HepG2 (cell line): ENCODE measurements around the gene MRPL34. TPM values are rescaled to one million over a fixed set of nuclear protein-coding genes. Genes with fewer than 3 reads are reported as not detected.

Source experiments
- ATAC-seq: fragments of 200-7000 bp; cut with Tn5 transposase; 3 replicates; pipeline ENCODE4 v1.9.1; 2020; ENCODE audit warnings: mild to moderate bottlenecking, moderate library complexity
- BruUV-seq: library from RNA; stranded (reverse); fragments of 400-500 nt; replicated peaks from 2 replicates; lab custom pipeline; 2021; lab: Mats Ljungman, UMichigan
- CTCF ChIA-PET: fragments of 300-600 bp; formaldehyde crosslinking; extraction: SDS; loops from one replicate; lab custom pipeline; 2021; ENCODE audit warnings: low total read pairs, inconsistent platforms, low intra/inter-chr PET ratio; lab: Yijun Ruan, JAX
- POLR2A ChIA-PET: fragments of 350-600 bp; sonication (Branson Sonifier 250); formaldehyde crosslinking; loops from one replicate; lab custom pipeline; 2020; ENCODE audit warnings: antibody characterized with exemption, inconsistent platforms; lab: Yijun Ruan, JAX
- DNase-seq: peaks from one replicate; pipeline ENCODE4 v3.0.0-alpha.2; 2015; ENCODE audit warnings: low spot score
- FAIRE-seq: peaks from 3 replicates; lab custom pipeline; 2011; peaks lifted over from hg19 to GRCh38; lab: Jason Lieb, UNC
- H2AFZ ChIP-seq: one replicate; pipeline ENCODE4 v1.6.1; 2011; ENCODE audit warnings: low read length, inconsistent platforms
- H3K27ac ChIP-seq: fragments of 300-600 bp; 3 replicates; pipeline ENCODE4 v1.8.0; 2011; ENCODE audit warnings: mixed run types, mild to moderate bottlenecking, mixed read lengths, low read length, inconsistent platforms; ENCODE audit not compliant: insufficient read depth; ENCODE audit errors: extremely low read length
- H3K27me3 ChIP-seq, 2 experiments: fragments of 200-600 bp in 1 of 2; 2 replicates in 1 of 2; 3 replicates in 1 of 2; pipeline versions ENCODE4 v1.6.0 to v1.8.0; 2011; ENCODE audit warnings: low read length in 2 of 2, mild to moderate bottlenecking in 2 of 2, moderate library complexity in 2 of 2, inconsistent platforms in 1 of 2; ENCODE audit not compliant: insufficient read depth in 2 of 2, control insufficient read depth in 1 of 2
- H3K36me3 ChIP-seq, 2 experiments: fragments of 200-600 bp in 1 of 2; replicated peaks in 1 of 2; 2 replicates in 1 of 2; 3 replicates in 1 of 2; pipeline versions ENCODE4 v1.5.1 to v1.8.0; 2011; ENCODE audit warnings: low read length in 2 of 2, inconsistent platforms in 1 of 2; ENCODE audit not compliant: insufficient read depth in 2 of 2, control insufficient read depth in 1 of 2
- H3K4me1 ChIP-seq: 2 replicates; pipeline ENCODE4 v1.5.1; 2012; ENCODE audit warnings: low read length, inconsistent platforms; ENCODE audit not compliant: insufficient read depth
- H3K4me2 ChIP-seq: 2 replicates; pipeline ENCODE4 v1.6.0; 2011; ENCODE audit warnings: low read depth, low read length, inconsistent platforms
- H3K4me3 ChIP-seq, 3 experiments: fragments of 200-600 bp in 1 of 3; sonication (generic), shearing (Covaris generic) in 1 of 3; replicated peaks in 1 of 3; 2 replicates each; pipeline ENCODE4 v1.5.1; 2011 to 2016; ENCODE audit warnings: low read length in 3 of 3, inconsistent platforms in 2 of 3, low read depth in 2 of 3, mild to moderate bottlenecking in 2 of 3, control low read depth in 1 of 3, mixed read lengths in 1 of 3; ENCODE audit not compliant: insufficient read depth in 1 of 3
- H3K79me2 ChIP-seq: one replicate; pipeline ENCODE4 v1.6.1; 2011; ENCODE audit warnings: low read length, inconsistent platforms; ENCODE audit not compliant: insufficient read depth
- H3K9ac ChIP-seq: 2 replicates; pipeline ENCODE4 v1.6.0; 2011; ENCODE audit warnings: mild to moderate bottlenecking, low read depth, low read length, inconsistent platforms; ENCODE audit not compliant: insufficient read depth
- H3K9me3 ChIP-seq: 2 replicates; pipeline ENCODE4 v1.5.1; 2012; ENCODE audit warnings: mild to moderate bottlenecking, low read length
- H4K20me1 ChIP-seq: 2 replicates; pipeline ENCODE4 v1.6.0; 2011; ENCODE audit warnings: inconsistent platforms, mild to moderate bottlenecking, low read length, moderate library complexity; ENCODE audit not compliant: insufficient read depth
- EEA1 ChIP-seq: sonication (generic); formaldehyde crosslinking; IDR thresholded peaks from 2 replicates; pipeline ENCODE4 v1.5.1; 2020; ENCODE audit warnings: mild to moderate bottlenecking, missing genetic modification reagents, borderline replicate concordance
- FOXP1 ChIP-seq, 2 experiments: fragments of 450-650 bp in 1 of 2; IDR thresholded peaks; 2 replicates each; pipeline ENCODE4 v1.6.1; 2017 to 2018; ENCODE audit warnings: antibody characterized with exemption in 1 of 2
- HOXD1 ChIP-seq: sonication (generic); formaldehyde crosslinking; IDR thresholded peaks from 2 replicates; pipeline ENCODE4 v1.5.0; 2020; ENCODE audit warnings: missing genetic modification reagents
- KDM5A ChIP-seq: fragments of 200-600 bp; sonication (generic); IDR thresholded peaks from 2 replicates; pipeline ENCODE4 v1.7.0; 2018; ENCODE audit warnings: antibody characterized with exemption, mild to moderate bottlenecking, low read length, borderline replicate concordance
- KDM5B ChIP-seq: sonication (generic); formaldehyde crosslinking; IDR thresholded peaks from 2 replicates; pipeline ENCODE4 v1.4.0; 2020; ENCODE audit warnings: missing genetic modification reagents, mild to moderate bottlenecking, borderline replicate concordance
- MAFG ChIP-seq: sonication (generic); formaldehyde crosslinking; IDR thresholded peaks from 2 replicates; pipeline ENCODE4 v1.5.1; 2020; ENCODE audit warnings: mild to moderate bottlenecking, missing genetic modification reagents
- NFKB2 ChIP-seq: sonication (generic); formaldehyde crosslinking; IDR thresholded peaks from 2 replicates; pipeline ENCODE4 v1.4.0; 2020; ENCODE audit warnings: missing genetic modification reagents, borderline replicate concordance
- RFX3 ChIP-seq: IDR thresholded peaks from 2 replicates; pipeline ENCODE4 v1.6.1; 2016; ENCODE audit warnings: missing biosample characterization, missing genetic modification reagents
- SMARCC2 ChIP-seq: fragments of 450-650 bp; IDR thresholded peaks from 2 replicates; pipeline ENCODE4 v1.6.1; 2017; ENCODE audit warnings: antibody characterized with exemption, mild to moderate bottlenecking
- SP5 ChIP-seq: IDR thresholded peaks from 2 replicates; pipeline ENCODE4 v1.6.1; 2016; ENCODE audit warnings: low read depth, borderline replicate concordance
- ZBTB3 ChIP-seq: sonication (generic); formaldehyde crosslinking; IDR thresholded peaks from 2 replicates; pipeline ENCODE4 v1.4.0; 2020; ENCODE audit warnings: low read depth, mild to moderate bottlenecking, moderate library complexity, missing genetic modification reagents, borderline replicate concordance
- ZBTB8A ChIP-seq: sonication (generic); formaldehyde crosslinking; IDR thresholded peaks from 2 replicates; pipeline ENCODE4 v1.4.0; 2020; ENCODE audit warnings: mild to moderate bottlenecking, low read depth, missing genetic modification reagents, borderline replicate concordance
- ZIK1 ChIP-seq: sonication (generic); formaldehyde crosslinking; IDR thresholded peaks from 2 replicates; pipeline ENCODE4 v1.5.0; 2020; ENCODE audit warnings: mild to moderate bottlenecking, low read depth, missing genetic modification reagents, borderline replicate concordance
- ZSCAN21 ChIP-seq: sonication (generic); formaldehyde crosslinking; IDR thresholded peaks from 2 replicates; pipeline ENCODE4 v1.8.0; 2022; ENCODE audit warnings: mild to moderate bottlenecking, missing genetic modification reagents, moderate library complexity, borderline replicate concordance
- WGBS: methylation state at CpG from one replicate; pipeline ENCODE4 v1.1.6; 2017; ENCODE audit warnings: low lambda C conversion rate; 5-methylcytosine and 5-hydroxymethylcytosine counted together
- in situ Hi-C: cut with HindIII; loops from 2 replicates; pipeline ENCODE4 v1.10.0; 2017; ENCODE audit warnings: low pct_unique_long_range_greater_than_20kb; ENCODE audit not compliant: extremely low pct_ligation_motif_present
- intact Hi-C: fragments of 100-400 bp; cut with micrococcal nuclease; formaldehyde crosslinking; loops from one replicate; pipeline ENCODE4 v1.10.0; 2022; ENCODE audit not compliant: unreplicated experiment
- polyA plus RNA-seq, 8 experiments: library from polyadenylated mRNA; depleted of rRNA in 3 of 8; stranded (reverse) in 7 of 8; unstranded in 1 of 8; fragments of >200 nt; fragmentation: Illumina TruSeq in 4 of 8; extraction: Trizol in 4 of 8; gene quantifications; 2 replicates each; pipeline versions ENCODE4 v1.2.1 to v1.2.3, GENCODE V29; 2011 to 2016; ENCODE audit warnings: low read depth in 4 of 8, missing spikeins in 1 of 8, mixed read lengths in 1 of 8; ENCODE audit not compliant: insufficient read depth in 1 of 8
- total RNA-seq, 5 experiments: library from RNA; depleted of rRNA; stranded (reverse); fragments of >200 nt; fragmentation: Illumina TruSeq; extraction: Trizol; gene quantifications; 2 replicates each; pipeline ENCODE4 v1.2.3, GENCODE V29; 2016; ENCODE audit warnings: low read depth in 1 of 5
- TF ChIP-seq, protein P1 (sequence below): sonication (generic); IDR thresholded peaks from 2 replicates; pipeline ENCODE4 v1.6.1; 2016; ENCODE audit warnings: low read depth, borderline replicate concordance
- TF ChIP-seq, protein P2 (sequence below): sonication (generic); formaldehyde crosslinking; IDR thresholded peaks from 2 replicates; pipeline ENCODE4 v1.8.1; 2023; ENCODE audit warnings: missing genetic modification reagents, mild to moderate bottlenecking, borderline replicate concordance
- TF ChIP-seq, protein P3 (sequence below): sonication (generic); formaldehyde crosslinking; IDR thresholded peaks from 2 replicates; pipeline ENCODE4 v1.5.0; 2020; ENCODE audit warnings: mild to moderate bottlenecking, missing genetic modification reagents
- TF ChIP-seq, protein P4 (sequence below): IDR thresholded peaks from 2 replicates; pipeline ENCODE4 v1.6.1; 2016; ENCODE audit warnings: missing compliant biosample characterization, missing genetic modification reagents, borderline replicate concordance

The MRPL34 gene
- total and polyA plus RNA-seq, 2 of the 13 experiments (the other 11 are each of a cell fraction or from before 2014, with no cell fraction given), result 74.0 to 77.3 TPM

DNA sequence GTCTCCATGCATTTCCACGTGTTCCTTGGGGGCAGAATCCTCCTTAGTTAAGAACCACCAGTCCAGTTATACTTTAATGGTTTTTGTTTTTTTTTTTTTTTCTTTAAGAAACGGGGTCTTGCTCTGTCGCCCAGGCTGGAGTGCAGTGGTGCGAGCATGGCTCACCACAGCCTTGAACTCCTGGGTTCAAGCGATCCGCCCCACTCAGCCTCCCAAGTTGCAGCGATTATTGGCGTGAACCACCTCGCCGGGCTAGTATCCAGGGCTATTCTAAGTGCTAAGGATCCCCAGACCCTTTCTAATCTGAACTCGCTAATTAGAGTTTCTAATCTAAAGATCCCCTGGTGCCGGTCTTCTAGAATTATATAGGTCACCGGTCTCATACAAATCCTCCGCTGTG, 12.1 kb upstream of the MRPL34 start:
- Histone ChIP-seq H3K79me2 (no peaks in the 10 kb centered on the region), H3K4me2 (no peak overlapping the region), H3K4me3 (no peak overlapping the region), H3K9ac (no peak overlapping the region), H3K9me3 (peaks cover 5% of the 10 kb centered on the region), H3K27me3 (no peaks in the 10 kb centered on the region), H3K36me3 (peaks cover 0 to 6% of the 10 kb centered on the region in 2 experiments; a peak in 1 of 5 replicates), H3K27ac (no peak overlapping the region), H4K20me1 (no peaks in the 10 kb centered on the region), H2AFZ (no peak overlapping the region), H3K4me1 (no peaks in the 10 kb centered on the region)
- intact Hi-C loops, result no loop called here
- ChIA-PET CTCF (interaction anchor here (0.6 kb wide), 1 partner anchor 90 kb away, joined by 3 read pairs; no protein-coding TSS in a partner anchor), POLR2A (no interaction called here)
- FAIRE-seq (no peak), ATAC-seq (no peak), DNase-seq (no peak)
- no TSS peak for BruUV-seq
- WGBS, result 97% methylated on average over 14 of the region's 14 CpGs
- TF ChIP-seq, protein P1, sequence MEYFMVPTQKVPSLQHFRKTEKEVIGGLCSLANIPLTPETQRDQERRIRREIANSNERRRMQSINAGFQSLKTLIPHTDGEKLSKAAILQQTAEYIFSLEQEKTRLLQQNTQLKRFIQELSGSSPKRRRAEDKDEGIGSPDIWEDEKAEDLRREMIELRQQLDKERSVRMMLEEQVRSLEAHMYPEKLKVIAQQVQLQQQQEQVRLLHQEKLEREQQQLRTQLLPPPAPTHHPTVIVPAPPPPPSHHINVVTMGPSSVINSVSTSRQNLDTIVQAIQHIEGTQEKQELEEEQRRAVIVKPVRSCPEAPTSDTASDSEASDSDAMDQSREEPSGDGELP, result no peak
- TF ChIP-seq RFX3 (CRISPR knock-in tag) (no peak), ZIK1 (CRISPR knock-in tag) (no peak), SP5 (no peak), ZBTB3 (CRISPR knock-in tag) (no peak), MAFG (CRISPR knock-in tag) (no peak), KDM5B (CRISPR knock-in tag) (no peak), SMARCC2 (no peak), FOXP1 (IDR thresholded peaks at IDR 0.05) (no peak), FOXP1 (CRISPR knock-in tag; IDR thresholded peaks at IDR 0.05) (no peak), ZSCAN21 (CRISPR knock-in tag) (no peak), HOXD1 (no peak), KDM5A (no peak), NFKB2 (CRISPR knock-in tag) (no peak), ZBTB8A (CRISPR knock-in tag) (no peak), EEA1 (CRISPR knock-in tag) (no peak)
- TF ChIP-seq, protein P2, sequence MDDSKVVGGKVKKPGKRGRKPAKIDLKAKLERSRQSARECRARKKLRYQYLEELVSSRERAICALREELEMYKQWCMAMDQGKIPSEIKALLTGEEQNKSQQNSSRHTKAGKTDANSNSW (CRISPR knock-in tag), result no peak
- TF ChIP-seq, protein P3, sequence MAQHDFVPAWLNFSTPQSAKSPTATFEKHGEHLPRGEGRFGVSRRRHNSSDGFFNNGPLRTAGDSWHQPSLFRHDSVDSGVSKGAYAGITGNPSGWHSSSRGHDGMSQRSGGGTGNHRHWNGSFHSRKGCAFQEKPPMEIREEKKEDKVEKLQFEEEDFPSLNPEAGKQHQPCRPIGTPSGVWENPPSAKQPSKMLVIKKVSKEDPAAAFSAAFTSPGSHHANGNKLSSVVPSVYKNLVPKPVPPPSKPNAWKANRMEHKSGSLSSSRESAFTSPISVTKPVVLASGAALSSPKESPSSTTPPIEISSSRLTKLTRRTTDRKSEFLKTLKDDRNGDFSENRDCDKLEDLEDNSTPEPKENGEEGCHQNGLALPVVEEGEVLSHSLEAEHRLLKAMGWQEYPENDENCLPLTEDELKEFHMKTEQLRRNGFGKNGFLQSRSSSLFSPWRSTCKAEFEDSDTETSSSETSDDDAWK (CRISPR knock-in tag), result no peak
- TF ChIP-seq, protein P4, sequence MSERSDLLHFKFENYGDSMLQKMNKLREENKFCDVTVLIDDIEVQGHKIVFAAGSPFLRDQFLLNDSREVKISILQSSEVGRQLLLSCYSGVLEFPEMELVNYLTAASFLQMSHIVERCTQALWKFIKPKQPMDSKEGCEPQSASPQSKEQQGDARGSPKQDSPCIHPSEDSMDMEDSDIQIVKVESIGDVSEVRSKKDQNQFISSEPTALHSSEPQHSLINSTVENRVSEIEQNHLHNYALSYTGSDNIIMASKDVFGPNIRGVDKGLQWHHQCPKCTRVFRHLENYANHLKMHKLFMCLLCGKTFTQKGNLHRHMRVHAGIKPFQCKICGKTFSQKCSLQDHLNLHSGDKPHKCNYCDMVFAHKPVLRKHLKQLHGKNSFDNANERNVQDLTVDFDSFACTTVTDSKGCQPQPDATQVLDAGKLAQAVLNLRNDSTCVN, result no peak
- in situ Hi-C loops, result no loop called here
